A549 treated with AZD9567 at 1 μM for 4 hours (cell line): Measurements from ENCODE around the gene RARB. TPM values are rescaled to one million over a fixed set of nuclear protein-coding genes. Genes with fewer than 3 reads are reported as not detected.

Experiments
- total RNA-seq: library from RNA; stranded (reverse); fragments of 200-300 nt; extraction: Qiagen RNA extraction; gene quantifications from 5 replicates; pipeline ENCODE4 v1.2.3, GENCODE V29; 2022; ENCODE audit not compliant: insufficient read depth

Gene RARB
- 3.9 to 14.9 TPM (median 7.9 TPM) in 5 replicates for total RNA-seq

GRCh38 chr3:25427942-25428788 lies at the start of gene RARB:
Gene RARB (plus strand): TSS chr3:25428263. CDS start chr3:25428732, 469 bp downstream.

Other genes starting within 250 kb of the RARB start
- gene TOP2B, start 236.6 kb downstream of the RARB start, total RNA-seq = 52.9 to 78.7 TPM (median 60.0 TPM) in 5 replicates